CD14-positive monocyte (primary cell): ENCODE results near the gene SNX20. TPM values are rescaled to one million over a fixed set of nuclear protein-coding genes. Genes with fewer than 3 reads are reported as not detected.

Experiments
- DNase-seq, 3 donors: peaks; one replicate each; pipeline ENCODE4 v3.0.0-alpha.2; 2011 to 2022
- H2AFZ ChIP-seq: 2 replicates; pipeline ENCODE4 v1.6.0; 2012; ENCODE audit warnings: mild to moderate bottlenecking, low read depth, low read length, inconsistent platforms; ENCODE audit not compliant: insufficient read depth, poor library complexity, severe bottlenecking
- H3K27ac ChIP-seq, 2 donors: 1 replicate in 1 of 2; 2 replicates in 1 of 2; pipeline ENCODE4 v1.5.1; 2012 to 2013; ENCODE audit warnings: low read length in 2 of 2, control low read depth in 1 of 2, inconsistent platforms in 1 of 2, low read depth in 1 of 2, mild to moderate bottlenecking in 1 of 2
- H3K27me3 ChIP-seq, 2 donors: one replicate each; pipeline versions ENCODE4 v1.6.0 to v1.6.1; 2011 to 2013; ENCODE audit warnings: low read length in 2 of 2; ENCODE audit not compliant: control insufficient read depth in 2 of 2, insufficient read depth in 2 of 2
- H3K36me3 ChIP-seq, 2 donors: replicated peaks in 1 of 2; 1 replicate in 1 of 2; 2 replicates in 1 of 2; pipeline versions ENCODE4 v1.5.1 to v1.6.1; 2012 to 2013; ENCODE audit warnings: low read length in 2 of 2, control low read depth in 1 of 2, inconsistent platforms in 1 of 2, mild to moderate bottlenecking in 1 of 2; ENCODE audit not compliant: insufficient read depth in 2 of 2, control insufficient read depth in 1 of 2
- H3K4me1 ChIP-seq, 2 donors: 1 replicate in 1 of 2; 2 replicates in 1 of 2; pipeline versions ENCODE4 v1.5.1 to v1.6.1; 2012 to 2013; ENCODE audit warnings: low read length in 2 of 2, control low read depth in 1 of 2, inconsistent platforms in 1 of 2, mild to moderate bottlenecking in 1 of 2, moderate library complexity in 1 of 2; ENCODE audit not compliant: insufficient read depth in 2 of 2, control insufficient read depth in 1 of 2
- H3K4me2 ChIP-seq: replicated peaks from 2 replicates; pipeline ENCODE3; 2012; ENCODE audit warnings: low read length, moderate library complexity, mild to moderate bottlenecking; ENCODE audit not compliant: poor library complexity, severe bottlenecking; ENCODE audit errors: extremely low read depth
- H3K4me3 ChIP-seq, 3 experiments: fragments of 200-600 bp in 1 of 3; sonication (generic) in 1 of 3; replicated peaks in 1 of 3; 1 replicate in 2 of 3; 2 replicates in 1 of 3; pipeline ENCODE4 v1.5.1; 2011 to 2013; ENCODE audit warnings: low read length in 3 of 3, mild to moderate bottlenecking in 3 of 3, control low read depth in 2 of 3, low read depth in 2 of 3, inconsistent platforms in 1 of 3, moderate library complexity in 1 of 3
- H3K79me2 ChIP-seq: 2 replicates; pipeline ENCODE4 v1.6.0; 2012; ENCODE audit warnings: mild to moderate bottlenecking, control low read depth, inconsistent platforms, low read length, moderate library complexity; ENCODE audit not compliant: insufficient read depth
- H3K9ac ChIP-seq: 2 replicates; pipeline ENCODE4 v1.6.0; 2017; ENCODE audit warnings: low read length, mild to moderate bottlenecking; ENCODE audit not compliant: insufficient read depth, poor library complexity, severe bottlenecking
- H3K9me3 ChIP-seq, 2 donors: replicated peaks in 1 of 2; 1 replicate in 1 of 2; 2 replicates in 1 of 2; pipeline versions ENCODE4 v1.5.1 to v1.6.1; 2012 to 2013; ENCODE audit warnings: low read length in 2 of 2, control low read depth in 1 of 2; ENCODE audit not compliant: control insufficient read depth in 1 of 2, insufficient read depth in 1 of 2
- H4K20me1 ChIP-seq: 2 replicates; pipeline ENCODE4 v1.6.0; 2012; ENCODE audit warnings: mild to moderate bottlenecking, low read length, control low read depth, moderate library complexity; ENCODE audit not compliant: insufficient read depth
- H3K27ac Mint-ChIP-seq, 7 donors: one replicate each; pipeline ENCODE4 v1.8.0; 2020; ENCODE audit warnings: mild to moderate bottlenecking in 7 of 7, mixed read lengths in 7 of 7, moderate library complexity in 6 of 7, inconsistent platforms in 2 of 7
- H3K27me3 Mint-ChIP-seq, 3 donors: one replicate each; pipeline ENCODE4 v1.8.0; 2021 to 2022; ENCODE audit warnings: low read depth in 3 of 3, mild to moderate bottlenecking in 3 of 3, mixed read lengths in 3 of 3, moderate library complexity in 3 of 3, inconsistent platforms in 1 of 3
- H3K36me3 Mint-ChIP-seq, 2 donors: one replicate each; pipeline ENCODE4 v1.8.0; 2020; ENCODE audit warnings: mixed read lengths in 2 of 2, inconsistent platforms in 1 of 2, mild to moderate bottlenecking in 1 of 2
- H3K4me1 Mint-ChIP-seq: one replicate; pipeline ENCODE4 v1.8.0; 2020; ENCODE audit warnings: mild to moderate bottlenecking, mixed read lengths
- H3K4me3 Mint-ChIP-seq, 2 donors: one replicate each; pipeline ENCODE4 v1.8.0; 2020; ENCODE audit warnings: mild to moderate bottlenecking in 2 of 2, mixed read lengths in 2 of 2, moderate library complexity in 1 of 2
- H3K9me3 Mint-ChIP-seq, 7 donors: one replicate each; pipeline ENCODE4 v1.8.0; 2020 to 2022; ENCODE audit warnings: mixed read lengths in 7 of 7, mild to moderate bottlenecking in 6 of 7, moderate library complexity in 6 of 7, inconsistent platforms in 2 of 7
- WGBS: methylation state at CpG from one replicate; pipeline ENCODE4 v1.1.5; 2013; ENCODE audit warnings: missing lambda C conversion rate; ENCODE audit not compliant: insufficient coverage; 5-methylcytosine and 5-hydroxymethylcytosine counted together
- intact Hi-C, 2 donors: fragments of 100-400 bp; cut with micrococcal nuclease; formaldehyde crosslinking; loops; one replicate each; pipeline versions ENCODE4 v1.15.0 to v1.15.1; 2023
- polyA plus RNA-seq, 3 donors: library from polyadenylated mRNA; depleted of rRNA in 1 of 3; unstranded in 2 of 3; stranded (reverse) in 1 of 3; fragments of 300-500 nt in 2 of 3; fragments of >200 nt in 1 of 3; fragmentation: Illumina TruSeq in 2 of 3; gene quantifications; 1 replicate in 2 of 3; 2 replicates in 1 of 3; pipeline ENCODE4 v1.2.3, GENCODE V29; 2012 to 2021
- TF ChIP-seq, protein P1 (sequence below): fragments of 200-600 bp; IDR thresholded peaks from one replicate; pipeline ENCODE4 v1.8.0; 2022; ENCODE audit warnings: antibody characterized with exemption, mild to moderate bottlenecking

Gene SNX20
- polyA plus RNA-seq, 3 donors, result 51.0 to 83.2 (median 52.0) TPM

DNA sequence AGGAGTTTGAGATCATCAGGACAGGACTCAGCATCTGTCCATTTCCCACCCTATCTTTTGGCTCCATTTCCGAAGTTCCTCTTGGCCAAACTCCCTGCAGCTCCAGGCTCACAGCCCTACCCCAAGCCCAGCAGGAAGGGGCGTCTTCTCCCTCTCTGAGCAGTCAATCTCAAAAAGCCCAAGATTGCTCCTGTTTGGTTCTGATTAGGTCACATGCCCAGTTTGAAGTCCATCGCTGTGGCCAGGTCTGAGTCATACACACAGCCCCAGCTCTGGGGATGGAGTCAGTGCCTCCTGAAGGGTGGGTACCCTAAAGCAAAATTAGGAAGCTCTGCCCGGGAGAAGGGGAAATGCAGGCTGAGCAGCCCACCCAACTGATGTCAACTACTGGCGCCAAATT, 23.9 kb downstream of the SNX20 start:
- no peaks in the 10 kb centered on the region for H3K36me3 ChIP-seq
- H3K9ac ChIP-seq, result no peak overlapping the region
- peak overlapping the region in 1 of 7 donors; percentile 55 for H3K27ac Mint-ChIP-seq
- H3K36me3 Mint-ChIP-seq, result peaks cover 1 to 5% of the 10 kb centered on the region in 2 donors
- no peak overlapping the region for H3K4me3 ChIP-seq
- no peaks in the 10 kb centered on the region for H3K27me3 Mint-ChIP-seq
- DNase-seq, result peak in 1 of 3 donors; percentile 59
- H4K20me1 ChIP-seq, result no peaks in the 10 kb centered on the region
- H3K27me3 ChIP-seq, result no peaks in the 10 kb centered on the region
- 42% methylated on average over 4 of the region's 5 CpGs for WGBS
- H3K4me3 Mint-ChIP-seq, result no peak overlapping the region
- H3K4me1 Mint-ChIP-seq, result peaks cover 8% of the 10 kb centered on the region
- no peak overlapping the region for H3K27ac ChIP-seq
- no peaks in the 10 kb centered on the region for H3K9me3 ChIP-seq
- H2AFZ ChIP-seq, result no peak overlapping the region
- TF ChIP-seq, protein P1, sequence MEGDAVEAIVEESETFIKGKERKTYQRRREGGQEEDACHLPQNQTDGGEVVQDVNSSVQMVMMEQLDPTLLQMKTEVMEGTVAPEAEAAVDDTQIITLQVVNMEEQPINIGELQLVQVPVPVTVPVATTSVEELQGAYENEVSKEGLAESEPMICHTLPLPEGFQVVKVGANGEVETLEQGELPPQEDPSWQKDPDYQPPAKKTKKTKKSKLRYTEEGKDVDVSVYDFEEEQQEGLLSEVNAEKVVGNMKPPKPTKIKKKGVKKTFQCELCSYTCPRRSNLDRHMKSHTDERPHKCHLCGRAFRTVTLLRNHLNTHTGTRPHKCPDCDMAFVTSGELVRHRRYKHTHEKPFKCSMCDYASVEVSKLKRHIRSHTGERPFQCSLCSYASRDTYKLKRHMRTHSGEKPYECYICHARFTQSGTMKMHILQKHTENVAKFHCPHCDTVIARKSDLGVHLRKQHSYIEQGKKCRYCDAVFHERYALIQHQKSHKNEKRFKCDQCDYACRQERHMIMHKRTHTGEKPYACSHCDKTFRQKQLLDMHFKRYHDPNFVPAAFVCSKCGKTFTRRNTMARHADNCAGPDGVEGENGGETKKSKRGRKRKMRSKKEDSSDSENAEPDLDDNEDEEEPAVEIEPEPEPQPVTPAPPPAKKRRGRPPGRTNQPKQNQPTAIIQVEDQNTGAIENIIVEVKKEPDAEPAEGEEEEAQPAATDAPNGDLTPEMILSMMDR, result no peak
- no peak overlapping the region for H3K4me2 ChIP-seq
- no peaks in the 10 kb centered on the region for H3K79me2 ChIP-seq
- intact Hi-C loops, result no loop called here
- peaks cover 0 to 2% (median 1%) of the 10 kb centered on the region in 7 donors for H3K9me3 Mint-ChIP-seq
- no peaks in the 10 kb centered on the region for H3K4me1 ChIP-seq

DNA sequence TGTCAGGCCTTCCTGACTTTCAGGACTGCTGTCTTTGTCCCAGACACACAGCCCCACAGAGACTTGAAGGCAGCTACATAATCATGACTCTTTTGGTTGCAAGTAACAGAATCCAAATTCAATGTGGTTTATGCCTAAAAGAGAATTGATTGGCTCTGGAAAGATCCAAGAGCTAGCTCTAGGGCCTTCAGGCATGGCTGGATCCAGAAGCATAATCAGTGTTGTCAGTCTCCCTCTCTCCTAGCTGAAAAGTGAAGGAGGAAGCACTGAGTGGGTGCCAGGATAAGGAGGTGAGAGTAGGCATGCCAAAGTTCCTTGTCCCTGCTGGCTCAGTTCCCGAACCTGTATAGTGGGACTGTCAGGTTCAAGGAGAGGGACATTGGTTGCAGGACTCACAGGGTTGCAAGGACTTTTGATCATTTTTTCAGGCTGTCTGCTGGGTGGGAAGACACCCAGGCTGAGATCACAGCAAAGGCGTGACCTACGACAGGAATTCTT, 25.5 kb downstream of the SNX20 start:
- H3K27ac Mint-ChIP-seq, result no peak overlapping the region
- no peak overlapping the region for H3K27ac ChIP-seq

More for the DNA sequence above, 25.5 kb downstream of the SNX20 start:
- DNase-seq, result no peak
- H3K9me3 ChIP-seq, result peaks cover 0 to 6% of the 10 kb centered on the region in 2 donors
- Mint-ChIP-seq H3K9me3 (peaks cover 4 to 6% (median 5%) of the 10 kb centered on the region in 7 donors), H3K27me3 (no peaks in the 10 kb centered on the region), H3K4me1 (peaks cover 8% of the 10 kb centered on the region), H3K4me3 (no peak overlapping the region), H3K36me3 (peaks cover 0 to 2% of the 10 kb centered on the region in 2 donors)
- no peak overlapping the region for H2AFZ ChIP-seq
- H3K36me3 ChIP-seq, result no peaks in the 10 kb centered on the region
- H3K27me3 ChIP-seq, result no peaks in the 10 kb centered on the region
- intact Hi-C loops, result no loop called here
- WGBS, result 93% methylated on average over 3 of the region's 3 CpGs
- no peak overlapping the region for H3K9ac ChIP-seq
- no peak overlapping the region for H3K4me2 ChIP-seq
- no peak overlapping the region for H3K4me3 ChIP-seq
- TF ChIP-seq, protein P1, result no peak
- H3K4me1 ChIP-seq, result no peaks in the 10 kb centered on the region
- no peaks in the 10 kb centered on the region for H4K20me1 ChIP-seq
- H3K79me2 ChIP-seq, result no peaks in the 10 kb centered on the region
